H1 (cell line): Measurements from ENCODE around the gene NUDCD2. TPM values are rescaled to one million over a fixed set of nuclear protein-coding genes. Genes with fewer than 3 reads are reported as not detected.

ENCODE experiments used
- CTCF ChIA-PET: fragments of 300-600 bp; sonication (Branson Sonifier 250); formaldehyde crosslinking; loops from one replicate; lab custom pipeline; 2021; ENCODE audit not compliant: partially characterized antibody; lab: Charles Lee
- POLR2A ChIA-PET: fragments of 300-600 bp; sonication (Branson Sonifier 250); formaldehyde crosslinking; loops from one replicate; lab custom pipeline; 2021; ENCODE audit warnings: inconsistent platforms; ENCODE audit not compliant: partially characterized antibody; lab: Charles Lee
- DNase-seq, 2 experiments: peaks; one replicate each; pipeline versions ENCODE4 v3.0.0 to v3.0.0-alpha.2; 2010 to 2022; ENCODE audit warnings: low spot score in 2 of 2, low read depth in 1 of 2, mixed read lengths in 1 of 2
- FAIRE-seq: peaks from 2 replicates; lab custom pipeline; 2011; peaks lifted over from hg19 to GRCh38; lab: Jason Lieb, UNC
- H2AFZ ChIP-seq: 2 replicates; pipeline ENCODE4 v1.8.1; 2012; ENCODE audit warnings: low read length, inconsistent platforms
- H2AK5ac ChIP-seq: 2 replicates; pipeline ENCODE4 v1.6.1; 2013; ENCODE audit warnings: low read depth, low read length
- H2BK120ac ChIP-seq: replicated peaks from 2 replicates; pipeline ENCODE3; 2013; ENCODE audit warnings: low read depth, low read length, inconsistent platforms
- H2BK12ac ChIP-seq: 2 replicates; pipeline ENCODE4 v1.6.1; 2013; ENCODE audit warnings: low read depth, low read length
- H2BK15ac ChIP-seq: 2 replicates; pipeline ENCODE4 v1.6.1; 2013; ENCODE audit warnings: low read length
- H2BK20ac ChIP-seq: 2 replicates; pipeline ENCODE4 v1.6.1; 2013; ENCODE audit warnings: low read length
- H2BK5ac ChIP-seq: 2 replicates; pipeline ENCODE4 v1.6.1; 2013; ENCODE audit warnings: low read depth, low read length
- H3K14ac ChIP-seq: 2 replicates; pipeline ENCODE4 v1.6.1; 2013; ENCODE audit warnings: inconsistent platforms; ENCODE audit not compliant: insufficient read length
- H3K18ac ChIP-seq: 2 replicates; pipeline ENCODE4 v1.6.1; 2013; ENCODE audit warnings: low read length; ENCODE audit errors: extremely low read depth
- H3K23ac ChIP-seq: 2 replicates; pipeline ENCODE4 v1.6.1; 2013; ENCODE audit warnings: inconsistent platforms; ENCODE audit not compliant: insufficient read length
- H3K23me2 ChIP-seq: 2 replicates; pipeline ENCODE4 v1.6.1; 2013; ENCODE audit warnings: low read depth, low read length
- H3K27ac ChIP-seq: 2 replicates; pipeline ENCODE4 v1.6.1; 2011; ENCODE audit warnings: low read depth, low read length, inconsistent platforms
- H3K27me3 ChIP-seq, 4 experiments: replicated peaks in 1 of 4; 1 replicate in 1 of 4; 2 replicates in 3 of 4; pipeline versions ENCODE4 v1.6.1 to v1.8.1; 2011 to 2013; ENCODE audit warnings: low read length in 3 of 4, mild to moderate bottlenecking in 3 of 4, inconsistent platforms in 2 of 4, mixed read lengths in 2 of 4, moderate library complexity in 1 of 4; ENCODE audit not compliant: control insufficient read depth in 3 of 4, insufficient read depth in 3 of 4; ENCODE audit errors: extremely low read depth in 1 of 4
- H3K36me3 ChIP-seq, 4 experiments: 2 replicates each; pipeline versions ENCODE4 v1.6.1 to v1.8.1; 2011 to 2013; ENCODE audit warnings: mild to moderate bottlenecking in 4 of 4, low read length in 3 of 4, moderate library complexity in 2 of 4, control low read depth in 1 of 4, inconsistent platforms in 1 of 4; ENCODE audit not compliant: insufficient read depth in 4 of 4, control insufficient read depth in 2 of 4
- H3K4ac ChIP-seq: replicated peaks from 2 replicates; pipeline ENCODE3; 2013; ENCODE audit warnings: low read length, low read depth, mixed read lengths, inconsistent platforms; ENCODE audit not compliant: insufficient read length
- H3K4me1 ChIP-seq, 4 experiments: replicated peaks in 1 of 4; 1 replicate in 1 of 4; 2 replicates in 3 of 4; pipeline versions ENCODE4 v1.6.1 to v1.8.1; 2011 to 2013; ENCODE audit warnings: low read length in 3 of 4, inconsistent platforms in 2 of 4, mixed read lengths in 1 of 4; ENCODE audit not compliant: insufficient read depth in 4 of 4, control insufficient read depth in 3 of 4
- H3K4me2 ChIP-seq, 2 experiments: 2 replicates each; pipeline versions ENCODE4 v1.6.1 to v1.8.1; 2011 to 2013; ENCODE audit warnings: low read depth in 2 of 2, low read length in 2 of 2, control low read depth in 1 of 2, inconsistent platforms in 1 of 2, mild to moderate bottlenecking in 1 of 2; ENCODE audit not compliant: insufficient read depth in 1 of 2
- H3K4me3 ChIP-seq, 4 experiments: fragments of 200-600, 300-600 bp in 1 of 4; sonication (generic), shearing (Covaris generic), sonication (Bioruptor Twin) in 1 of 4; 2 replicates each; pipeline versions ENCODE4 v1.5.1 to v1.8.1; 2011 to 2016; ENCODE audit warnings: low read length in 4 of 4, low read depth in 3 of 4, control low read depth in 2 of 4, inconsistent platforms in 2 of 4, mild to moderate bottlenecking in 2 of 4, mixed read lengths in 1 of 4, moderate library complexity in 1 of 4; ENCODE audit not compliant: insufficient read depth in 2 of 4; ENCODE audit errors: extremely low read depth in 1 of 4
- H3K56ac ChIP-seq: replicated peaks from 2 replicates; pipeline ENCODE3; 2013; ENCODE audit warnings: low read depth, mild to moderate bottlenecking, mixed read lengths, low read length, inconsistent platforms; ENCODE audit not compliant: insufficient read length
- H3K79me1 ChIP-seq: 2 replicates; pipeline ENCODE4 v1.6.1; 2013; ENCODE audit warnings: low read depth, low read length, control low read depth
- H3K79me2 ChIP-seq, 2 experiments: 2 replicates each; pipeline versions ENCODE4 v1.6.1 to v1.8.1; 2012 to 2013; ENCODE audit warnings: low read length in 2 of 2, mild to moderate bottlenecking in 2 of 2, inconsistent platforms in 1 of 2; ENCODE audit not compliant: insufficient read depth in 2 of 2, control insufficient read depth in 1 of 2
- H3K9ac ChIP-seq, 4 experiments: replicated peaks in 1 of 4; 1 replicate in 1 of 4; 2 replicates in 3 of 4; pipeline versions ENCODE4 v1.6.1 to v1.8.1; 2011 to 2013; ENCODE audit warnings: low read depth in 3 of 4, low read length in 3 of 4, control low read depth in 2 of 4, mild to moderate bottlenecking in 2 of 4, moderate library complexity in 2 of 4, inconsistent platforms in 1 of 4; ENCODE audit errors: extremely low read depth in 1 of 4
- H3K9me3 ChIP-seq, 2 experiments: 2 replicates each; pipeline versions ENCODE4 v1.6.1 to v1.8.1; 2012 to 2013; ENCODE audit warnings: mild to moderate bottlenecking in 2 of 2, moderate library complexity in 2 of 2, control low read depth in 1 of 2, inconsistent platforms in 1 of 2, low read depth in 1 of 2, low read length in 1 of 2, mixed read lengths in 1 of 2; ENCODE audit not compliant: insufficient read depth in 2 of 2
- H4K20me1 ChIP-seq, 2 experiments: replicated peaks in 1 of 2; 2 replicates each; pipeline versions ENCODE3 to v1.8.1; 2011 to 2013; ENCODE audit warnings: inconsistent platforms in 2 of 2, low read length in 2 of 2, mild to moderate bottlenecking in 1 of 2; ENCODE audit not compliant: insufficient read depth in 2 of 2, control insufficient read depth in 1 of 2
- H4K5ac ChIP-seq: 2 replicates; pipeline ENCODE4 v1.6.1; 2013; ENCODE audit warnings: low read length, low read depth, mixed read lengths, inconsistent platforms; ENCODE audit not compliant: insufficient read length
- H4K8ac ChIP-seq: 2 replicates; pipeline ENCODE4 v1.8.0; 2013; ENCODE audit warnings: mild to moderate bottlenecking, moderate library complexity, low read length, inconsistent platforms; ENCODE audit not compliant: insufficient read depth; ENCODE audit errors: extremely low read depth
- H4K91ac ChIP-seq: replicated peaks from 2 replicates; pipeline ENCODE3; 2013; ENCODE audit warnings: low read length, mixed read lengths, inconsistent platforms; ENCODE audit not compliant: insufficient read length
- BRCA1 ChIP-seq: IDR thresholded peaks from 2 replicates; pipeline ENCODE4 v1.6.1; 2012; ENCODE audit warnings: low read depth, low read length, improper control_type of control experiment
- FOSL1 ChIP-seq: IDR thresholded peaks from 2 replicates; pipeline ENCODE4 v1.6.1; 2011; ENCODE audit warnings: mild to moderate bottlenecking, low read depth, low read length, moderate library complexity; ENCODE audit not compliant: insufficient read depth
- GTF2F1 ChIP-seq: IDR thresholded peaks from 2 replicates; pipeline ENCODE4 v1.6.1; 2012; ENCODE audit warnings: low read depth, low read length, improper control_type of control experiment, borderline replicate concordance
- KDM1A ChIP-seq: fragments of 200-600, 300-600 bp; sonication (generic); IDR thresholded peaks from 2 replicates; pipeline ENCODE4 v1.7.1; 2016; ENCODE audit warnings: mild to moderate bottlenecking, low read length, borderline replicate concordance
- PHF8 ChIP-seq: fragments of 200-600 bp; sonication (generic); conservative IDR thresholded peaks from 2 replicates; pipeline ENCODE4 v1.7.1; 2012; ENCODE audit warnings: low read depth, mild to moderate bottlenecking, inconsistent platforms, low read length, moderate library complexity
- RBBP5 ChIP-seq: IDR thresholded peaks from 2 replicates; pipeline ENCODE4 v1.7.1; 2012; ENCODE audit warnings: low read depth, mild to moderate bottlenecking, inconsistent platforms, low read length, moderate library complexity, borderline replicate concordance
- SP2 ChIP-seq: IDR thresholded peaks from 2 replicates; pipeline ENCODE4 v1.6.1; 2012; ENCODE audit warnings: mild to moderate bottlenecking, low read length, inconsistent platforms
- TAF7 ChIP-seq: optimal IDR thresholded peaks from 2 replicates; pipeline ENCODE3; 2011; ENCODE audit warnings: low read depth, mild to moderate bottlenecking, inconsistent platforms, low read length, moderate library complexity, borderline replicate concordance
- WGBS, 2 experiments: shearing (Covaris generic) in 1 of 2; methylation state at CpG; one replicate each; pipeline versions ENCODE4 v1.1.6 to v1.1.7; 2013 to 2015; ENCODE audit warnings: low lambda C conversion rate in 2 of 2, mixed read lengths in 2 of 2, inconsistent platforms in 1 of 2, low coverage in 1 of 2, missing lambda C conversion rate in 1 of 2; ENCODE audit not compliant: insufficient replicate concordance in 2 of 2, insufficient coverage in 1 of 2, insufficient read length in 1 of 2; ENCODE audit errors: extremely low coverage in 1 of 2, missing lambda C conversion rate in 1 of 2; 5-methylcytosine and 5-hydroxymethylcytosine counted together
- polyA plus RNA-seq, 7 experiments: library from polyadenylated mRNA; depleted of rRNA in 3 of 7; stranded (reverse) in 5 of 7; unstranded in 2 of 7; fragments of >200 nt in 5 of 7; fragments of 200-250 nt in 2 of 7; gene quantifications; 1 replicate in 5 of 7; 2 replicates in 1 of 7; 4 replicates in 1 of 7; pipeline versions ENCODE4 v1.2.1 to v1.2.3, GENCODE V29; 2011 to 2013; ENCODE audit warnings: missing spikeins in 2 of 7, mixed read lengths in 2 of 7
- total RNA-seq: library from RNA; stranded (reverse); fragmentation: NEBNext Ultra II Directional; extraction: Animal tissue kit (Norgen Biotek cat#: 25700); gene quantifications from 2 replicates; pipeline ENCODE4 v1.2.1, GENCODE V29; 2021

The NUDCD2 gene
- total and polyA plus RNA-seq, 2 of the 8 experiments (the other 6 are each of a cell fraction or from before 2014, with no cell fraction given), result 12.2 to 59.5 TPM

DNA sequence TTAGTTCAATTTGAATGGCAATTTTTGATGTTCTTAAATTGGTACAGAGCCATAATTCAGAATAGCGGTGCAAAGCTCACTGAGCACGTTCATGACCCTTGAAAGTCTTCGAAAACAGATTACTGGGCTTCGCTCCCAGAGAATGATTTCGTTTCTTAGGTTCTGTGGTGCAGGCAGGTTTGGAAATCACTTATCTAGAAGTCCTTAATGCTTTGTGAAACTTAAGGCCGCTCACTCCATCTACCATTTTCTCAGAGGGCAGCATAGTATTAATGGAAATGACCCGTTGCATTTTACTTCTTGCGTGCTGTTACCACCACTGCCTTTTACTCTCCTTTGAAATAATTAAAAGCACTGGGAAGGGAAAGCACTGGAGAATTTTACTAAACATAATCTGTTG is 42.6 kb upstream of the NUDCD2 start:
- peak overlapping the region in 1 of 4 experiments; percentile 94; a peak in 2 of 7 replicates for H3K9ac ChIP-seq
- H3K79me2 ChIP-seq, result peaks cover 15 to 37% of the 10 kb centered on the region in 2 experiments
- H4K8ac ChIP-seq, result no peak overlapping the region
- no peak overlapping the region for H3K56ac ChIP-seq
- peak overlapping the region; percentile 76 for H2BK120ac ChIP-seq
- H3K4me2 ChIP-seq, result peak overlapping the region; percentile 90 to 100
- H2AK5ac ChIP-seq, result no peak overlapping the region
- CTCF ChIA-PET, result interaction anchor here (0.7 to 2.0 kb wide), 4 partner anchors 13 to 44 kb away, joined by 3 to 8 read pairs (median 6); no protein-coding TSS in a partner anchor
- H3K27me3 ChIP-seq, result no peaks in the 10 kb centered on the region
- H3K18ac ChIP-seq, result no peak overlapping the region
- WGBS, 2 experiments, result 57% methylated on average over 8 of the region's 8 CpGs; no CpG with 5 or more reads in 1 of the 2 experiments
- no peak overlapping the region; the same call in 1 of the 2 replicates for H2BK12ac ChIP-seq
- H3K27ac ChIP-seq, result peak overlapping the region; percentile 66; the same call in 1 of the 2 replicates
- H3K36me3 ChIP-seq, result no peaks in the 10 kb centered on the region
- POLR2A ChIA-PET, result interaction anchor here (0.6 to 4.6 kb wide), 13 partner anchors 10 to 1652 kb away, joined by 3 to 76 read pairs (median 4); partner anchors contain the start of genes CCNG1, HMMR and NUDCD2
- H2BK15ac ChIP-seq, result no peak overlapping the region
- no peak for TF ChIP-seq RBBP5
- no peak for TF ChIP-seq BRCA1
- no peak for TF ChIP-seq PHF8
- no peak for TF ChIP-seq FOSL1
- no peak for TF ChIP-seq TAF7
- TF ChIP-seq GTF2F1, result no peak
- TF ChIP-seq SP2, result no peak
- no peak for TF ChIP-seq KDM1A
- TF ChIP-seq, all 59 proteins: peak for 0
- FAIRE-seq (no peak), DNase-seq (no peak)
- peak overlapping the region; percentile 54; the same call in 1 of the 2 replicates for H2AFZ ChIP-seq
- H3K14ac ChIP-seq, result no peak overlapping the region
- peaks cover 12 to 16% of the 10 kb centered on the region in 2 experiments for H4K20me1 ChIP-seq
- H3K23me2 ChIP-seq, result peaks cover 12% of the 10 kb centered on the region
- peak overlapping the region; percentile 45; the same call in 1 of the 2 replicates for H2BK5ac ChIP-seq
- no peaks in the 10 kb centered on the region for H3K79me1 ChIP-seq
- H2BK20ac ChIP-seq, result no peak overlapping the region
- no peak overlapping the region for H3K23ac ChIP-seq
- peak overlapping the region in 3 of 4 experiments; percentile 2 to 98 (median 93); a peak in 4 of 8 replicates for H3K4me3 ChIP-seq
- peak overlapping the region; percentile 79 for H3K4ac ChIP-seq
- no peaks in the 10 kb centered on the region for H3K9me3 ChIP-seq
- no peak overlapping the region for H4K5ac ChIP-seq
- H4K91ac ChIP-seq, result peak overlapping the region; percentile 44
- H3K4me1 ChIP-seq, result peaks cover 0 to 9% (median 4%) of the 10 kb centered on the region in 4 experiments; a peak in 3 of 7 replicates
